GM23248 (cell line): ENCODE measurements around the gene ZBTB46.

Experiments
- EZH2 ChIP-seq: fragments of 200-600 bp; sonication (generic); IDR thresholded peaks from 2 replicates; pipeline ENCODE4 v1.6.1; 2018; ENCODE audit warnings: antibody characterized with exemption, mild to moderate bottlenecking; ENCODE audit not compliant: insufficient read depth, poor library complexity, severe bottlenecking
- EZH2phosphoT487 ChIP-seq: fragments of 200-600 bp; sonication (generic); IDR thresholded peaks from 2 replicates; pipeline ENCODE4 v1.6.1; 2018; ENCODE audit warnings: antibody characterized with exemption, moderate library complexity, mild to moderate bottlenecking, low read depth; ENCODE audit not compliant: insufficient read depth

DNA sequence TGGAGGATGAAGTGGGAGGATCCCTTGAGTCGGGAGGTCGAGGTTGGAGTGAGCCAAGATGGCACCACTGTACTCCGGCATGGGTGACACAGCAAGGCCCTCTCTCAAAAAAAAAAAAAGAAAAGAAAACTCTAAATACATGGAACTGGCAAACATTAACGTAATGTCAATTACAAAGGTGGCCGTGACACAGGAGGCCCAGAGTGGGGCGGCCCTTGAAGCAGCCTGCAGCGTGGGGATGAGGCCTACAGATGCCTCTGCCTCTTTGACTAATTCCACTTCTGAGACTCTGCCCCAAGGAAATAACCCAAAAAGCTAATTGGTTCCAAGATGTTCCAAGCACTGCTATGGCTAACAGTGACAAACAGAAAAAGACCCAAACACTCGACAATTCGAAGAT, 21.2 kb downstream of the ZBTB46 start:
- TF ChIP-seq EZH2 (no peak), EZH2phosphoT487 (no peak)
